T-cell (primary cell): ENCODE data around the gene C1orf105. TPM values are rescaled to one million over a fixed set of nuclear protein-coding genes. Genes with fewer than 3 reads are reported as not detected.

Experiments
- ATAC-seq, 4 experiments: fragments of 200-7000 bp in 3 of 4; fragments of 150-1000 bp in 1 of 4; cut with Tn5 transposase; replicated peaks in 1 of 4; 1 replicate in 3 of 4; 2 replicates in 1 of 4; pipeline ENCODE4 v1.10.0; 2021; ENCODE audit warnings: moderate library complexity in 3 of 4, mild to moderate bottlenecking in 2 of 4, moderate number of reproducible peaks in 1 of 4
- CTCF ChIA-PET, 2 donors: fragments of 300-600 bp; sonication (Branson Sonifier 250); formaldehyde crosslinking; loops; one replicate each; lab custom pipeline; 2022; ENCODE audit warnings: antibody characterized with exemption in 2 of 2; lab: Charles Lee
- POLR2A ChIA-PET, 2 donors: fragments of 300-600 bp; sonication (Branson Sonifier 250); formaldehyde crosslinking; loops; one replicate each; lab custom pipeline; 2022; ENCODE audit warnings: antibody characterized with exemption in 2 of 2; lab: Charles Lee
- DNase-seq, 35 experiments: peaks; one replicate each; pipeline versions ENCODE4 v3.0.0 to v3.0.0-alpha.2; 2013 to 2023
- H3K27ac ChIP-seq: one replicate; pipeline ENCODE4 v1.5.1; 2013; ENCODE audit warnings: low read length
- H3K27me3 ChIP-seq, 2 experiments: replicated peaks in 1 of 2; 1 replicate in 1 of 2; 2 replicates in 1 of 2; pipeline versions ENCODE4 v1.6.1 to v1.7.0; 2013; ENCODE audit warnings: low read length in 1 of 2, mixed read lengths in 1 of 2; ENCODE audit not compliant: control insufficient read depth in 2 of 2, insufficient read depth in 2 of 2; ENCODE audit errors: extremely low read depth in 1 of 2
- H3K36me3 ChIP-seq, 2 donors: 1 replicate in 1 of 2; 2 replicates in 1 of 2; pipeline versions ENCODE4 v1.6.1 to v1.7.0; 2013; ENCODE audit warnings: low read length in 1 of 2; ENCODE audit not compliant: control insufficient read depth in 2 of 2, insufficient read depth in 1 of 2; ENCODE audit errors: extremely low read depth in 1 of 2
- H3K4me1 ChIP-seq, 2 experiments: 1 replicate in 1 of 2; 2 replicates in 1 of 2; pipeline versions ENCODE4 v1.6.1 to v1.7.0; 2013; ENCODE audit warnings: low read length in 2 of 2, mixed read lengths in 1 of 2; ENCODE audit not compliant: insufficient read depth in 2 of 2, control insufficient read depth in 1 of 2; ENCODE audit errors: extremely low read depth in 1 of 2
- H3K4me3 ChIP-seq, 2 donors: 1 replicate in 1 of 2; 2 replicates in 1 of 2; pipeline versions ENCODE4 v1.5.1 to v1.7.0; 2013; ENCODE audit warnings: mild to moderate bottlenecking in 2 of 2, low read length in 1 of 2, moderate library complexity in 1 of 2; ENCODE audit not compliant: control insufficient read depth in 1 of 2; ENCODE audit errors: extremely low read depth in 1 of 2
- H3K9me3 ChIP-seq: 2 replicates; pipeline ENCODE4 v1.7.0; 2013
- H3K27ac Mint-ChIP-seq, 2 donors: one replicate each; pipeline ENCODE4 v1.8.0; 2020 to 2021; ENCODE audit warnings: mild to moderate bottlenecking in 2 of 2, mixed read lengths in 2 of 2
- H3K27me3 Mint-ChIP-seq, 2 donors: one replicate each; pipeline ENCODE4 v1.8.0; 2021 to 2022; ENCODE audit warnings: mixed read lengths in 2 of 2
- H3K36me3 Mint-ChIP-seq: one replicate; pipeline ENCODE4 v1.8.0; 2021; ENCODE audit warnings: mixed read lengths
- H3K4me1 Mint-ChIP-seq, 3 donors: one replicate each; pipeline ENCODE4 v1.8.0; 2020 to 2022; ENCODE audit warnings: mixed read lengths in 3 of 3, mild to moderate bottlenecking in 1 of 3
- H3K4me3 Mint-ChIP-seq, 3 donors: one replicate each; pipeline ENCODE4 v1.8.0; 2020 to 2022; ENCODE audit warnings: mild to moderate bottlenecking in 3 of 3, mixed read lengths in 3 of 3, moderate library complexity in 3 of 3
- H3K9me3 Mint-ChIP-seq, 3 donors: one replicate each; pipeline ENCODE4 v1.8.0; 2020 to 2022; ENCODE audit warnings: mixed read lengths in 3 of 3
- WGBS: methylation state at CpG from one replicate; pipeline ENCODE4 v1.1.5; 2013; ENCODE audit warnings: missing lambda C conversion rate; ENCODE audit not compliant: insufficient coverage; 5-methylcytosine and 5-hydroxymethylcytosine counted together
- total RNA-seq, 35 experiments: library from RNA in 6 of 35; stranded (reverse) in 6 of 35; fragments of 120-200 nt in 1 of 35; gene quantifications; one replicate each; pipeline versions ENCODE4 v1.2.1 to v1.2.4 and lab custom pipeline; 2013 to 2026

C1orf105 gene
- total RNA-seq, 5 donors from 2014 or later (not counting 1 experiment from before 2014, with no cell fraction given): not detected

- no peaks in the 10 kb centered on the region for H3K9me3 Mint-ChIP-seq
- ChIA-PET POLR2A (no interaction called here), CTCF (interaction anchor here (0.5 to 1.4 kb wide), 4 partner anchors 12 to 647 kb away, joined by 3 to 7 read pairs (median 3); no protein-coding TSS in a partner anchor)
- peaks cover 46 to 52% (median 48%) of the 10 kb centered on the region in 3 donors for H3K4me1 Mint-ChIP-seq
- H3K4me3 Mint-ChIP-seq: no peak overlapping the region
- H3K9me3 ChIP-seq: no peaks in the 10 kb centered on the region
- H3K4me1 ChIP-seq: peaks cover 25 to 26% of the 10 kb centered on the region in 2 experiments
- H3K36me3 ChIP-seq: peaks cover 0 to 9% of the 10 kb centered on the region in 2 donors
- ATAC-seq: no peak
- H3K27me3 ChIP-seq: no peaks in the 10 kb centered on the region
- no peak overlapping the region for H3K4me3 ChIP-seq
- no peaks in the 10 kb centered on the region for H3K27me3 Mint-ChIP-seq
- H3K36me3 Mint-ChIP-seq: peaks cover 11% of the 10 kb centered on the region
- no peak overlapping the region for H3K27ac ChIP-seq
- DNase-seq: no peak
- H3K27ac Mint-ChIP-seq: no peak overlapping the region
- WGBS: no CpG with 5 or more reads among the region's 3 CpGs
Measured at GRCh38 chr1:172446547-172446946, 26.1 kb downstream of the C1orf105 start.

- Mint-ChIP-seq H3K9me3 (no peaks in the 10 kb centered on the region), H3K36me3 (no peaks in the 10 kb centered on the region), H3K27me3 (no peaks in the 10 kb centered on the region), H3K27ac (no peak overlapping the region), H3K4me3 (no peak overlapping the region), H3K4me1 (peaks cover 35 to 41% (median 37%) of the 10 kb centered on the region in 3 donors)
- H3K27ac ChIP-seq: no peak overlapping the region
- H3K4me1 ChIP-seq: peaks cover 16 to 19% of the 10 kb centered on the region in 2 experiments
- ChIA-PET CTCF (no interaction called here), POLR2A (no interaction called here)
- no peak overlapping the region for H3K4me3 ChIP-seq
- H3K27me3 ChIP-seq: no peaks in the 10 kb centered on the region
- ATAC-seq: no peak
- 83% methylated on average over 1 of the region's 2 CpGs for WGBS
- DNase-seq: no peak
- H3K36me3 ChIP-seq: no peaks in the 10 kb centered on the region
- no peaks in the 10 kb centered on the region for H3K9me3 ChIP-seq
Measured at GRCh38 chr1:172447641-172448040, 27.2 kb downstream of the C1orf105 start.

GRCh38 chr1:172448995-172449584, 28.6 kb downstream of the C1orf105 start:
- POLR2A ChIA-PET: no interaction called here
- H3K27ac Mint-ChIP-seq: no peak overlapping the region

GRCh38 chr1:172449585-172450523, 29.4 kb downstream of the C1orf105 start:
- Mint-ChIP-seq H3K36me3 (no peaks in the 10 kb centered on the region), H3K27me3 (no peaks in the 10 kb centered on the region), H3K4me3 (no peak overlapping the region), H3K4me1 (peaks cover 18 to 24% (median 23%) of the 10 kb centered on the region in 3 donors), H3K9me3 (no peaks in the 10 kb centered on the region), H3K27ac (peak overlapping the region in 1 of 2 donors; percentile 53)
- Histone ChIP-seq H3K27me3 (no peaks in the 10 kb centered on the region), H3K27ac (no peak overlapping the region), H3K4me1 (peaks cover 10 to 11% of the 10 kb centered on the region in 2 experiments), H3K36me3 (no peaks in the 10 kb centered on the region), H3K4me3 (no peak overlapping the region), H3K9me3 (no peaks in the 10 kb centered on the region)
- 63% methylated on average over 8 of the region's 18 CpGs for WGBS
- CTCF ChIA-PET: interaction anchor here (0.6 to 1.8 kb wide), 8 partner anchors 10 to 449 kb away, joined by 3 to 5 read pairs (median 3); no protein-coding TSS in a partner anchor
- DNase-seq: peak in 11 of 35 experiments; percentile 2 to 57 (median 13)
- POLR2A ChIA-PET: interaction anchor here in 1 of 2 donors (0.9 kb wide), 1 partner anchor 82 kb away, joined by 3 read pairs; no protein-coding TSS in a partner anchor
- peak; percentile 65 to 90 (median 72) for ATAC-seq

More at GRCh38 chr1:172448995-172449584, 28.6 kb downstream of the C1orf105 start:
- no peak overlapping the region for H3K4me3 ChIP-seq
- no peak overlapping the region for H3K27ac ChIP-seq
- no peaks in the 10 kb centered on the region for H3K27me3 ChIP-seq
- ATAC-seq: no peak
- H3K4me1 ChIP-seq: peaks cover 12 to 14% of the 10 kb centered on the region in 2 experiments
- peaks cover 24 to 29% (median 28%) of the 10 kb centered on the region in 3 donors for H3K4me1 Mint-ChIP-seq
- H3K36me3 ChIP-seq: no peaks in the 10 kb centered on the region
- CTCF ChIA-PET: interaction anchor here in 1 of 2 donors (0.6 kb wide), 1 partner anchor 54 kb away, joined by 3 read pairs; no protein-coding TSS in a partner anchor
- no peak for DNase-seq
- WGBS: 59% methylated on average over 6 of the region's 6 CpGs
- H3K9me3 Mint-ChIP-seq: no peaks in the 10 kb centered on the region
- no peaks in the 10 kb centered on the region for H3K27me3 Mint-ChIP-seq
- no peak overlapping the region for H3K4me3 Mint-ChIP-seq
- H3K36me3 Mint-ChIP-seq: no peaks in the 10 kb centered on the region
- H3K9me3 ChIP-seq: no peaks in the 10 kb centered on the region

GRCh38 chr1:172450524-172450885, 30.0 kb downstream of the C1orf105 start:
- H3K27me3 Mint-ChIP-seq: no peaks in the 10 kb centered on the region
- DNase-seq (peak in 2 of 35 experiments; percentile 2 to 15), ATAC-seq (no peak)
- ChIA-PET POLR2A (interaction anchor here in 1 of 2 donors (0.9 kb wide), 1 partner anchor 82 kb away, joined by 3 read pairs; no protein-coding TSS in a partner anchor), CTCF (interaction anchor here (0.8 to 1.8 kb wide), 8 partner anchors 10 to 450 kb away, joined by 3 to 5 read pairs (median 3); no protein-coding TSS in a partner anchor)
- H3K4me3 Mint-ChIP-seq: no peak overlapping the region
- Histone ChIP-seq H3K36me3 (no peaks in the 10 kb centered on the region), H3K9me3 (no peaks in the 10 kb centered on the region), H3K27ac (no peak overlapping the region), H3K27me3 (no peaks in the 10 kb centered on the region), H3K4me1 (peaks cover 10 to 11% of the 10 kb centered on the region in 2 experiments), H3K4me3 (no peak overlapping the region)
- peaks cover 18 to 23% (median 22%) of the 10 kb centered on the region in 3 donors for H3K4me1 Mint-ChIP-seq
- no peaks in the 10 kb centered on the region for H3K36me3 Mint-ChIP-seq
- H3K27ac Mint-ChIP-seq: peak overlapping the region in 1 of 2 donors; percentile 3
- no peaks in the 10 kb centered on the region for H3K9me3 Mint-ChIP-seq
- WGBS: 94% methylated on average over 2 of the region's 7 CpGs
